Parathyroid adenoma (tissue), 2 donors: ENCODE data around the gene SMPDL3A.

Experiments used
- H2AFZ ChIP-seq: fragments of 300-600 bp; sonication (generic); one replicate; pipeline ENCODE4 v1.7.0; 2017; ENCODE audit warnings: antibody characterized with exemption, mild to moderate bottlenecking
- H3K27ac ChIP-seq: fragments of 300-600 bp; sonication (generic); one replicate; pipeline ENCODE4 v1.7.0; 2017
- H3K27me3 ChIP-seq: fragments of 300-600 bp; sonication (generic); one replicate; pipeline ENCODE4 v1.7.0; 2017; ENCODE audit warnings: low read length; ENCODE audit not compliant: control insufficient read depth, insufficient read depth
- H3K36me3 ChIP-seq: fragments of 300-600 bp; sonication (generic); one replicate; pipeline ENCODE4 v1.7.0; 2017; ENCODE audit warnings: low read length; ENCODE audit not compliant: control insufficient read depth, insufficient read depth
- H3K4me1 ChIP-seq: fragments of 300-600 bp; sonication (generic); one replicate; pipeline ENCODE4 v1.7.0; 2017; ENCODE audit warnings: control low read depth
- H3K4me2 ChIP-seq: fragments of 300-600 bp; sonication (generic); one replicate; pipeline ENCODE4 v1.7.0; 2017; ENCODE audit warnings: low read length
- H3K4me3 ChIP-seq: fragments of 300-600 bp; sonication (generic); one replicate; pipeline ENCODE4 v1.7.0; 2017; ENCODE audit warnings: low read depth, low read length
- H3K79me2 ChIP-seq: fragments of 300-600 bp; sonication (generic); one replicate; pipeline ENCODE4 v1.7.0; 2017; ENCODE audit warnings: control low read depth
- H3K9ac ChIP-seq: fragments of 300-600 bp; sonication (generic); one replicate; pipeline ENCODE4 v1.7.0; 2017; ENCODE audit warnings: mild to moderate bottlenecking
- H3K9me3 ChIP-seq: fragments of 300-600 bp; sonication (generic); one replicate; pipeline ENCODE4 v1.7.0; 2017; ENCODE audit warnings: low read length; ENCODE audit not compliant: control insufficient read depth
- TF ChIP-seq, protein P1 (sequence below): fragments of 300-600 bp; sonication (generic); IDR thresholded peaks from one replicate; pipeline ENCODE4 v1.7.0; 2017; ENCODE audit warnings: antibody characterized with exemption, mild to moderate bottlenecking
- donor health status: primary hyperparathyroidism.

Gene SMPDL3A

GRCh38 chr6:122853259-122853995 is 64.4 kb downstream of the SMPDL3A start:
- Histone ChIP-seq H3K9ac (no peak overlapping the region), H3K27ac (no peak overlapping the region), H3K36me3 (no peaks in the 10 kb centered on the region), H2AFZ (no peak overlapping the region), H3K79me2 (no peaks in the 10 kb centered on the region), H3K4me1 (no peaks in the 10 kb centered on the region), H3K4me2 (no peak overlapping the region), H3K27me3 (no peaks in the 10 kb centered on the region), H3K9me3 (no peaks in the 10 kb centered on the region), H3K4me3 (no peak overlapping the region)
- TF ChIP-seq, protein P1, sequence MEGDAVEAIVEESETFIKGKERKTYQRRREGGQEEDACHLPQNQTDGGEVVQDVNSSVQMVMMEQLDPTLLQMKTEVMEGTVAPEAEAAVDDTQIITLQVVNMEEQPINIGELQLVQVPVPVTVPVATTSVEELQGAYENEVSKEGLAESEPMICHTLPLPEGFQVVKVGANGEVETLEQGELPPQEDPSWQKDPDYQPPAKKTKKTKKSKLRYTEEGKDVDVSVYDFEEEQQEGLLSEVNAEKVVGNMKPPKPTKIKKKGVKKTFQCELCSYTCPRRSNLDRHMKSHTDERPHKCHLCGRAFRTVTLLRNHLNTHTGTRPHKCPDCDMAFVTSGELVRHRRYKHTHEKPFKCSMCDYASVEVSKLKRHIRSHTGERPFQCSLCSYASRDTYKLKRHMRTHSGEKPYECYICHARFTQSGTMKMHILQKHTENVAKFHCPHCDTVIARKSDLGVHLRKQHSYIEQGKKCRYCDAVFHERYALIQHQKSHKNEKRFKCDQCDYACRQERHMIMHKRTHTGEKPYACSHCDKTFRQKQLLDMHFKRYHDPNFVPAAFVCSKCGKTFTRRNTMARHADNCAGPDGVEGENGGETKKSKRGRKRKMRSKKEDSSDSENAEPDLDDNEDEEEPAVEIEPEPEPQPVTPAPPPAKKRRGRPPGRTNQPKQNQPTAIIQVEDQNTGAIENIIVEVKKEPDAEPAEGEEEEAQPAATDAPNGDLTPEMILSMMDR: no peak
